Measurements from ENCODE around the gene RAD51B. TPM values are rescaled to one million over a fixed set of nuclear protein-coding genes. Genes with fewer than 3 reads are reported as not detected.
"Not testable (repeated sequence)": the region's sequence is repeated elsewhere in the genome, so short reads cannot be mapped to it uniquely, and the experiment has no call there.

Gene RAD51B
- total RNA-seq, 2 donors from 2014 or later = 9.3 to 12.1 TPM

DNA sequence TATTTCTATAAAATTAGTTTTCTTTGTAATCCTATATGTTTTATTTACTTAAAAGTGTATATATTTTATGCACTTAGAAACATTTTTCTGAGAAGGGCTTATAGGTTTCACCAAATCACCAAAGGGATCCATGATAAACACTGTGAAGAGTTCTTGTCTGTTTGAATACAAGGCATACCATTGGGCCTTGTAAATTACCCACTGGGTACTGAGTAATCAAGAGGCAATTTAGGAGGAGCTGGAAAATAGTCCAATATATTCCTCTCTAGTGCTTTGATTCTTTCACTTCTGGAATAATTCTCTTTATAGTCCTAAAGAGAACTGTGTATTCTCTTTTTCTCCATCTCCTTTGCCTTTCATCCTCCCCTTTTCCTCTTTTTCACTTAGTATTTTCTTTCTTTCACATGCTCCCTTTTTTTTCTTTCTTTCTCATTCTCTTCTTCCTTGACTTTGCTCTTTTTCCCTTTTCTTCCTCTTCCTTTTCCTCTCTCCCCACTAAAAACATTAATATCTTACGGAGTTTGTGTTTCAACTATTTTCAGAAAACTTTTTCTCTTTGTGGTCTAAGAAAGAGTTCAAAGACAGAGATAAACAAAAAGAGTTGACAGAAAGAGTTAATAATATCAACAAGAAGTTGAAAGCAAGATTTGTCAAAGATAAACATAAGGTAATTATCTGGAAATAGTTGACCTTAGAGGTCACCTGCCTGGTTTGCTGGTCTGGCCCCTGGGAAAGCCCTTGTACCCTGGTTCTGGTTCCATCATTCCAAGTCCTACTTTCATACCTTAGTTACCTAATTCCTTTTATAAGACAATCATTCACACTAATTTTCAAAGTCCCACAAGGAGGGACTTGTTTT lies 435.3 kb downstream of the RAD51B start:
- no peak for TF ChIP-seq CTCF (IDR thresholded peaks at IDR 0.05)
- no peaks in the 10 kb centered on the region for H3K27me3 ChIP-seq (replicated peaks; ENCODE audit: insufficient read depth)
- H3K4me3 ChIP-seq = no peak overlapping the region
- H3K4me1 ChIP-seq (ENCODE audit: control insufficient read depth in 1 of 2, low read depth in 2 of 2) = peaks cover 16 to 26% of the 10 kb centered on the region in 2 donors
- DNase-seq (ENCODE audit: low spot score) (no peak), ATAC-seq (ENCODE audit: insufficient number of reproducible peaks, low FRiP score, low read depth) (no peak)
- no peaks in the 10 kb centered on the region for H3K36me3 ChIP-seq
- H3K9me3 ChIP-seq = no peaks in the 10 kb centered on the region
- no peak overlapping the region for H3K27ac ChIP-seq

DNA sequence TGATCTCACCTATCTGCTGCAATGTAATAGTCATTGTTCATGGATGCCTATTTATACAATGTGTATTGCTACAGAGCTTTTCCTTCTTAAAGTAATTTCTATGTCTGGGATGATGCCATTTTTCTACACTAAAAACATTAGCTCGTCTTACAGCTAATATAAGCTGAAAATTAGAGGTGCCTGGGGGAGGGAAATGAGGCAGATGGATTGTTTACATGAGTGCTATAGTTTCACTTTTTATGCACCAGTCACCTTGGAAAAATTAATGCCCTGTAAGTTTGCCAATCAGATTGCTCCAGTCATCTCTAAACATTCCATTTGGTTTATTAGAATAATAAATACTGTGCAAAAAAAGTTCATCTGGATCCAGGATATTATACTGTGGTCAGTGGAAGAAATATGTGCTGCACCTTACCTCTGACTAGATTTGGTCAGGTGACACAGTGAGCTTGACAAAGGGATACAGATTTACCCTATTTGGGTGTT lies 436.2 kb downstream of the RAD51B start:
- no peak for TF ChIP-seq CTCF (IDR thresholded peaks at IDR 0.05)
- H3K4me1 ChIP-seq (ENCODE audit: control insufficient read depth in 1 of 2, low read depth in 2 of 2) = peaks cover 7 to 18% of the 10 kb centered on the region in 2 donors
- ATAC-seq (ENCODE audit: insufficient number of reproducible peaks, low FRiP score, low read depth) = no peak
- no peaks in the 10 kb centered on the region for H3K27me3 ChIP-seq (replicated peaks; ENCODE audit: insufficient read depth)
- H3K27ac ChIP-seq = no peak overlapping the region
- H3K4me3 ChIP-seq = no peak overlapping the region
- DNase-seq (ENCODE audit: low spot score) = no peak
- no peaks in the 10 kb centered on the region for H3K36me3 ChIP-seq
- no peaks in the 10 kb centered on the region for H3K9me3 ChIP-seq

DNA sequence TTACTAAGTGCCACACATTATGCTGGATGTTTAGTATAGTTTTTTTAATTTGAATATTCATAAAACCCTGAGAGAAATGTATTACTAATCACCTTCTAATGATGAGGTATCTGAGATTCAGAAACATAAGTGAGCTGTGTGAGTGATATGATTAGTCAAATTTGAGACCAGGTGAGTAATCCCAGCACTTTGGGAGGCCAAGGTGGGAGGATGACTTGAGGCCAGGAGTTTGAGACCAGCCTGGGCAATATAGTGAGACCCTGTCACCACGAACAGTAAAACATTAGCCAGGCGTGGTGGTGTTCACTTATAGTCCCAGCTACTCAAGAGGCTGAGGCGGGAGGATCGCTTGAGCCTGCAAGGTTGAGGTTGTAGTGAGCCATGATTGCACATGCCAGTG lies 438.4 kb downstream of the RAD51B start:
- DNase-seq (ENCODE audit: low spot score) (no peak), ATAC-seq (ENCODE audit: insufficient number of reproducible peaks, low FRiP score, low read depth) (no peak)
- H3K9me3 ChIP-seq = no peaks in the 10 kb centered on the region
- H3K36me3 ChIP-seq = no peaks in the 10 kb centered on the region
- H3K27ac ChIP-seq = no peak overlapping the region
- H3K4me3 ChIP-seq = no peak overlapping the region
- no peak for TF ChIP-seq CTCF (IDR thresholded peaks at IDR 0.05)
- H3K27me3 ChIP-seq (replicated peaks; ENCODE audit: insufficient read depth) = no peaks in the 10 kb centered on the region
- peaks cover 0 to 10% of the 10 kb centered on the region in 2 donors for H3K4me1 ChIP-seq (ENCODE audit: control insufficient read depth in 1 of 2, low read depth in 2 of 2)

- H3K4me3 ChIP-seq; DNase-seq (ENCODE audit: low spot score); H3K9me3 ChIP-seq; ATAC-seq (ENCODE audit: insufficient number of reproducible peaks, low FRiP score, low read depth); H3K27ac ChIP-seq; H3K36me3 ChIP-seq; H3K27me3 ChIP-seq (replicated peaks; ENCODE audit: insufficient read depth): not testable (repeated sequence)
- peaks cover 0 to 10% of the 10 kb centered on the region in 2 donors for H3K4me1 ChIP-seq (ENCODE audit: control insufficient read depth in 1 of 2, low read depth in 2 of 2)
Measured at GRCh38 chr14:68258995-68259394, 439.4 kb downstream of the RAD51B start.

DNA sequence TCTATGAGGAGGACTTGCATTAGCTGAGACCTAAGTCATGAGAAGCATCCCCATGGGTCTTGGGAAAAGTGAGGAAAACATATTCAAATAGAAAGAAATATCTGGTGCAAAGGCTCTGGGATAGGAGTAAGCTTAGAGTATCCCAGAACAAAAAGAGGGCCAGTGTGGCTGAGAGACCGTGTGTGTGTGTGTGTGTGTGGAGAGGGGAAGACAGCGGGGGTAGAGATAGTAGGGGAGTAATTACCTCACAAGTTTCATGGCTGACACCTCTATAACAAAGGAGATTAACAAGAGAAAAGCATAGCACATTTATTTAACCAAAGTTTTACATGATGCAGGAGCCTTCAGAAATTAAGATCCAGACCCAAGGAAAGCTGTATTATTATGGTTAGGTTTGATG lies 440.5 kb downstream of the RAD51B start:
- H3K27me3 ChIP-seq (replicated peaks; ENCODE audit: insufficient read depth) = no peaks in the 10 kb centered on the region
- no peaks in the 10 kb centered on the region for H3K9me3 ChIP-seq
- H3K4me1 ChIP-seq (ENCODE audit: control insufficient read depth in 1 of 2, low read depth in 2 of 2) = peaks cover 0 to 10% of the 10 kb centered on the region in 2 donors
- DNase-seq (ENCODE audit: low spot score) = no peak
- H3K4me3 ChIP-seq = no peak overlapping the region
- TF ChIP-seq CTCF (IDR thresholded peaks at IDR 0.05) = no peak
- no peaks in the 10 kb centered on the region for H3K36me3 ChIP-seq
- H3K27ac ChIP-seq = no peak overlapping the region
- ATAC-seq (ENCODE audit: insufficient number of reproducible peaks, low FRiP score, low read depth) = no peak

Data from thoracic aorta (tissue), 2 donors.